Duodenal mucosa (tissue), 2 donors: ENCODE data around the gene CPZ.

Experiments used
- H3K27ac ChIP-seq: one replicate; pipeline ENCODE4 v1.7.0; 2013; ENCODE audit warnings: low read depth, low read length
- H3K27me3 ChIP-seq, 2 donors: one replicate each; pipeline ENCODE4 v1.7.0; 2013; ENCODE audit warnings: low read length in 2 of 2, control low read depth in 1 of 2; ENCODE audit not compliant: insufficient read depth in 2 of 2, control insufficient read depth in 1 of 2
- H3K36me3 ChIP-seq, 2 donors: one replicate each; pipeline ENCODE4 v1.7.0; 2013; ENCODE audit warnings: low read length in 2 of 2, control low read depth in 1 of 2; ENCODE audit not compliant: insufficient read depth in 2 of 2, control insufficient read depth in 1 of 2
- H3K4me1 ChIP-seq, 2 donors: one replicate each; pipeline ENCODE4 v1.7.0; 2013; ENCODE audit warnings: low read length in 2 of 2, control low read depth in 1 of 2; ENCODE audit not compliant: insufficient read depth in 2 of 2, control insufficient read depth in 1 of 2
- H3K4me3 ChIP-seq, 2 donors: one replicate each; pipeline ENCODE4 v1.7.0; 2013; ENCODE audit warnings: low read length in 2 of 2, low read depth in 1 of 2
- H3K9ac ChIP-seq, 2 donors: one replicate each; pipeline ENCODE4 v1.7.0; 2013; ENCODE audit warnings: low read length in 2 of 2, low read depth in 1 of 2
- H3K9me3 ChIP-seq, 2 donors: one replicate each; pipeline ENCODE4 v1.7.0; 2013; ENCODE audit warnings: low read length in 2 of 2, control low read depth in 1 of 2; ENCODE audit not compliant: control insufficient read depth in 1 of 2

Gene CPZ

DNA sequence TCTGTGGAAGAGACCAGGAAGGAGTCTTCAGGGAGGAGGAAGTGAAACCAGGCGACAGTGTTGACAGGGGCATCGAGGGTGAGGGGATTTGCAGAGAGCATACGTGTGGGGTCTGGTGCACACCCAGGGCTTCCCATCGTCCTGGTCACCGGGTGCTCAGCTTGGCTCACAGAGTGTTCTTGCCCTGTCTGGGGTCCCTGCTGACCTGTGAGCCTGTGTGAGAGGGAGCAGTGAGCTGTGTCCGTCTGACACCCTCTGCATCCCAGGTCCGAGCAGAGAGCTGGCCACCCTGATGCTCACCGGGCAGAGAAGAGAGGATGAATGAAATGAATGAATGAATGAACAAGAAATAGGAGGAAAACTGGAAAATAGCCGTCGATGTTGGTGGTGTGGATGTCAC, 46.5 kb downstream of the CPZ start:
- H3K4me1 ChIP-seq, result no peaks in the 10 kb centered on the region
- H3K9me3 ChIP-seq, result no peaks in the 10 kb centered on the region
- no peaks in the 10 kb centered on the region for H3K27me3 ChIP-seq
- no peaks in the 10 kb centered on the region for H3K36me3 ChIP-seq
- no peak overlapping the region for H3K4me3 ChIP-seq
- no peak overlapping the region for H3K9ac ChIP-seq
- no peak overlapping the region for H3K27ac ChIP-seq

DNA sequence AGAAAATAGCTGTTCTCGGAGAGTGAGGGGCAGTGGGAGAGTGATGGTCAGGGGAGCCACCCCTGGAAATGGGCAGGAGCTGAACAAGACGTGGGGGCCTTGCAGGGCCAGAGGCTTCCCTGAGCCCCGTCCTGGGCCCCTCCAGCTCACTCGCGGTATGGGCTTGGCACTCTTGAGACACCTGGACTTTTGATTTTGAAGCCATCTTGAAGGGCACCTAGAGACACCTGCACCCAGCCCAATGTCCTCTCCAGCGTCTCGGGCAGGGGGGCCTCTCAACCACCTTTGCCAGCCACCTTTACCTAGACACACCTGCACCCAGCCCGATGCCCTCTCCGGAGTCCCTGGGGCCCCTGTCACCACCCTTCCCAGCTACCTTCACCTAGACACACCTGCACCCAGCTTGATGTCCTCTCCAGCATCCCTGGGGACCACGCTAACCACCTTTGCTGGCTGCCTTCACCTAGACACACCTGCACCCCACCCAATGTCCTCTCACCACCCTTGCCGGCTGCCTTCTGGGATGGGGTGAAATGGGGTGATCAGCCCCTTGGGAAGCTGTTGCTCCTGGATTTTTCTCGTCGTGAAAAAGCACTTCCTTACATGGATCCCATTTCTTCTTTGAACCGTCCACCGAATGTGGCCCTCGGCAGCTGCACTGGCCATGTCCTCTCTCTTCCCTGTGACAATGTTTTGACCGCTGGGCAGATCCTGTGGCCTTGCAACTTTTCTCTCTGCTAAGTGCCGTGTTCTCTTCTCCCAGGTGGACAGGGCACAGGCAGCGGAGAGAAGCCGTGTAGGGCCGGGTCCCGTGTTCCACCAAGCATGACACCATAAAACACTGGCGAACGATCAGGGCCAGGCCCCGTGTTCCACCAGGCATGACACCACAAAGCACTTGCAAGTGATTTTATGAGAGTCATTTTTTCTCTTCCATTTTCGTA, 47.5 kb downstream of the CPZ start:
- no peaks in the 10 kb centered on the region for H3K27me3 ChIP-seq

DNA sequence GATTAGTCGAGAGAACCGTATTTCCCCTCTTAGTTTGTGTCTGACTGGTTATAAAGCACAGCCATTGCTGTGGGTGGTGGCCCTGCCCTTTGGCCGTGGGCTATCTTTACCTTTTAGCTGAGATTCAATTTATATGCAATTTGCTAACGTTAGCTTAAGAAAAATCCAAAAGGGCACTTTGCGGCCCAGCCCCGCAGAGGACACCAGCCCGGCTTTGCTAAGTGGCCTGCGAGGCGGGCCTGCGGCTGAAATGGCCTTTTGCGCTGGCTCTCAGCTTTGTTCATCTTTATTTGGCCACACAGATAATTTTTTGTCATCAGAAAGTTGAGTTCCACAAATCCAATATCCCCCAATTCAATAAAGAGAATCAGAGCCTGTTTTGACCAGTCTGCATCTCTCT, 48.3 kb downstream of the CPZ start:
- Histone ChIP-seq H3K9ac (no peak overlapping the region), H3K27me3 (no peaks in the 10 kb centered on the region), H3K27ac (no peak overlapping the region), H3K4me1 (no peaks in the 10 kb centered on the region), H3K9me3 (no peaks in the 10 kb centered on the region), H3K36me3 (no peaks in the 10 kb centered on the region), H3K4me3 (no peak overlapping the region)

More for the DNA sequence above, 47.5 kb downstream of the CPZ start:
- Histone ChIP-seq H3K9ac (no peak overlapping the region), H3K4me1 (no peaks in the 10 kb centered on the region), H3K9me3 (no peaks in the 10 kb centered on the region), H3K4me3 (no peak overlapping the region), H3K36me3 (no peaks in the 10 kb centered on the region), H3K27ac (no peak overlapping the region)

DNA sequence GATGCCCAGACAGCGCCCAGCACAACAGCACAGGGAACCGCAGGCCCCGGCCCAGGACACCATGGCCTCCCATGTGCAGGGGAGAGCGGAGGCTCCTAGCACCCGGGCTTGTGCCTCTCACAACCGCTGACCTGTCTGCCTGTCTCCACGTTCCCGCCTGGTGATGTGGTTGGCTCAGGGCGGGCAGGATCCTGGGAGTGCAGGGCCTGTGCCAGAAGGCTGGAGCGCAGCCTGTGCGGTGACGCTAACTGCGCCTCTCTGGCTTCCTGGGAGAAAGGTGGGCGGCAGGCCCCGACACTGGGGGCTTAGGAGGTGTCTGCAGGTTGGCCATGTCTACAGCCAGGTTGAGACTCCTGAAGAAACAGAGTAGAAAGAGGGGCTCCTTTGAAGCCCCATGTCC, 48.7 kb downstream of the CPZ start:
- Histone ChIP-seq H3K36me3 (no peaks in the 10 kb centered on the region), H3K27ac (no peak overlapping the region), H3K4me3 (no peak overlapping the region), H3K27me3 (no peaks in the 10 kb centered on the region), H3K9ac (no peak overlapping the region), H3K4me1 (no peaks in the 10 kb centered on the region), H3K9me3 (no peaks in the 10 kb centered on the region)

DNA sequence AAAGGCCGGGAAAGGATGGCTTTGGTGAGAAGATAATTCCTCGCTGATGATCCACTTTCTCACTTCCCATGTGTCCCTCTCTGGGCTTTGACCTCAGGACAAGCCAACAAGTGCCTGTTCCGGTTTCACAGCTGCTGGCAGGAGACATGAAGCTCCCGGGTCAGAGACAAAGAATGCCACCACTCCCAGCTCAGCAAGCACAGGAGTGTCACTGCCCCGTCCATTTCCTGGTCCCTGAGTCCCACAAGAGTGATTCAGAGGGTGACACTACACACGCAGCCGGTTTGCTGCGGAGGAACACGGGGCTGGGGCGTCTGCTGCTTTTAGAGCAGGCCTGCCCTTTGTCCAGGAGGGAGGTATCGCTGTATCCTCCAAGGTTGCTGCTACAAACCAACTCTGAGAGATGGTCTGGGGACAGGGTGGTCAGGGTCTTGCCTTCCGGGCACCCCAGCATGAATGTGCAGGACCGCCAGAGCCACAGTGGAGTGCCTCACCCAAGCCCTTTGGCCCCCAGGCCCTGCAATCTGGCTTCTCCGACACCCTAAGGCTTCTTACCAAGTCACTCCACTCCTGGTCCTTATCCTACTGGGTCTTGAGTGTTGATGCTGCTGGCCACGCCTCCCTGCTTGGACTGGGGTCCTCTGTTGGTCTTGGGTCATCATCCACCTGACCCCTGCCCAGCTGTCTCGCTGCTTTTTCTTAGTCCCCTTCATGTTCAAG, 49.5 kb downstream of the CPZ start:
- H3K27ac ChIP-seq, result no peak overlapping the region
- H3K4me1 ChIP-seq, result no peaks in the 10 kb centered on the region
- H3K4me3 ChIP-seq, result no peak overlapping the region
- no peaks in the 10 kb centered on the region for H3K9me3 ChIP-seq
- H3K9ac ChIP-seq, result no peak overlapping the region
- H3K27me3 ChIP-seq, result no peaks in the 10 kb centered on the region
- no peaks in the 10 kb centered on the region for H3K36me3 ChIP-seq

DNA sequence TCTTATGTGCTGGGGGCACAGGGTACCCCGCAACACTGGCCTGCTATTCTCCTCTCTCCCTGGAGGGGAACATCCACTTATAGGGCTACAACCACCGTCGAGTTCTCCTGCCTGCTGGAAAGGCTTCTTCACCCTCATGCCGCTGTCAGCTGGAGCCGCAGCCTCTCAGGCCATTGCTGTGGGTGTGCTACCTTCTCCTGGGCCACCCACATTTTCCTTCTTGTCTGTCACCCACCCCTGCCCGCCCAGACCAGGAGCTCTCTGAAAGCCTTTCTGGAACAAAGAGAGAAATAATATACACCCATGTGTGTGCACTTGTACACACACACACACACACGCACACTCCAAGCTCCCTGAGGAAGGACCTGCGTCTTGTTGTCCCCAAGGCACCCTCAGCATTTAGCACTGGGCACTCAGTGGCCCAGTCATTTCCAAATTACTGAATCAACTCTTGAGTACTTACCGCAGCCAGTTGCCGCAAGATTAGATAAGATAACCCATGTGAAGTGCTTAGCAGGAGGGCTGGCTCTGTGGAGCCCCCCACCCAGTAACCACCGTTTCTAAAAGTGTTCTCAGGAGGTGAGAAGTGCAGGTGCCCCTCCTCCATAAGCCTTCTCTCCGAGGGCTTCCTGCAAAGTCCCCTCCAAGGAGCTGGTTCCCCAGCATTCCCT, 50.2 kb downstream of the CPZ start:
- H3K36me3 ChIP-seq, result no peaks in the 10 kb centered on the region
- no peak overlapping the region for H3K27ac ChIP-seq

DNA sequence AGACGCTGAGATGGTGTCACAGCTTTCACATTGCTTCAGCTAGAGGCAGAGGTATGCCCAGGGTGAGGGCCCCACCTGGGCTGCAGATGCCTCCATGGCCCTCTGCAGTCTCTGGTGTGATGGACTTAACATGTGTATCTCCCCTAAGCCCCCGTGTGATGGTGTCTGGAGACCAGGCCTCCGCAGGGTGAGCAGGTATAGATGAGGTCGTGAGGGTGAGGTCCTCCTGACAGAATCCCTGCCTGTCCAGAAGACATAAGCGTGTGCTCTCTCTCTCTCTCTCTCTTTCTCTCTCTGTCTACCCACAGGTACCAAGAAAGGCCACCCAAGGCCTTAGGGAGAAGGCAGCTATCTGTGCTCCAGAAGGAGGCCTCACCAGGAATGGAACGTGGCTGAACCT, 50.9 kb downstream of the CPZ start:
- no peaks in the 10 kb centered on the region for H3K4me1 ChIP-seq
- H3K9ac ChIP-seq, result no peak overlapping the region
- no peak overlapping the region for H3K4me3 ChIP-seq
- H3K27ac ChIP-seq, result no peak overlapping the region
- no peaks in the 10 kb centered on the region for H3K36me3 ChIP-seq
- H3K9me3 ChIP-seq, result no peaks in the 10 kb centered on the region
- no peaks in the 10 kb centered on the region for H3K27me3 ChIP-seq

More for the DNA sequence above, 50.2 kb downstream of the CPZ start:
- Histone ChIP-seq H3K9me3 (no peaks in the 10 kb centered on the region), H3K4me1 (no peaks in the 10 kb centered on the region), H3K9ac (no peak overlapping the region), H3K27me3 (no peaks in the 10 kb centered on the region), H3K4me3 (no peak overlapping the region)

DNA sequence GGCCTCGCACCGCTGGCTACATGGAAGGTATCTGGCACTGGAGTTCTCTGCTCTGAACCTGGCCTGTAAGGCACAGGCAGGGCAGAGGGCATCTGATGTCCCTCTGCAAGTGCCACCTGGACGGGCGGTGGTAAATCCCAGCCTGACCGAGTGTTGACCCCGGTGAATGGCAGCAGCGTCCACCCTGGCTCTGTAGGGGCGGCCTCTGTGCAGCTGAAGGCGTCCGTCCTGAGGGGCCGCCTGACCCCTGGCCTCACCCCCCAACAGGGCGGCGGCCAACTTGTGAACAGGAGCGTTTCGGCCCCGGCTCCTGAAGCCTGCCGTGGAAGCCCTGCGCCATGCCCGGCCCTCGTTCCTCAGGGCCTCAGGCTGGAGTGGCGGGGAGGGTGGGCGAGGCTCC, 51.4 kb downstream of the CPZ start:
- Histone ChIP-seq H3K9ac (no peak overlapping the region), H3K27me3 (no peaks in the 10 kb centered on the region), H3K36me3 (no peaks in the 10 kb centered on the region), H3K4me3 (no peak overlapping the region), H3K27ac (no peak overlapping the region), H3K4me1 (no peaks in the 10 kb centered on the region), H3K9me3 (no peaks in the 10 kb centered on the region)

DNA sequence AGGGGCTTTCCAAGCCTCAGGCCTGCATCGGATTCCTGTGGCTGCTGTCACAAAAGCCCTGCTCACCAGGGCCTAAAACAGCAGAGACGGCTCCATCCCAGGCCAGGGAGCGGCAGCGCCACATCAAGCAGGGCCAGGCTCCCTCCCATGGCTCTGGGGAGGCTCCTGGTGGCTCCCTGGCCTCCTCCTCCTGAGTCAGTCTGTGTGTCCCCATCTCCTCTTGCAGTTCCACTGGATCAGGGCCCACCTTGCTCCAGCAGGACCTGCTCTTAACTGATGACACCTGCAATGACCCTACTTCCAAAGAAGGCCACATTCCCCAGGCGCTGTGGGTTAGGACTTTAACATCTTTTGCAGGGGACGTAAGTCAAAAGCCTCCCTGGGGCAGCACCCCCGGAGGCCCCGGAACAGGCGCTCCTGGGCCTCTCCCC, 51.9 kb downstream of the CPZ start:
- Histone ChIP-seq H3K4me3 (no peak overlapping the region), H3K9me3 (no peaks in the 10 kb centered on the region), H3K9ac (no peak overlapping the region), H3K27me3 (no peaks in the 10 kb centered on the region), H3K36me3 (no peaks in the 10 kb centered on the region), H3K4me1 (no peaks in the 10 kb centered on the region), H3K27ac (no peak overlapping the region)
